GM12801 (cell line): ENCODE data around the gene LCLAT1.

ENCODE experiments used
- CTCF ChIP-seq: IDR thresholded peaks from one replicate; pipeline ENCODE4 v1.5.1; 2011; ENCODE audit warnings: control low read depth; ENCODE audit not compliant: insufficient read length; ENCODE audit errors: extremely low read depth

LCLAT1 gene

GRCh38 chr2:30681022-30681421 lies 234.0 kb downstream of the LCLAT1 start:
- no peak for TF ChIP-seq CTCF

GRCh38 chr2:30683236-30683956 lies 236.3 kb downstream of the LCLAT1 start:
- no peak for TF ChIP-seq CTCF

GRCh38 chr2:30684026-30684425 lies 237.0 kb downstream of the LCLAT1 start:
- no peak for TF ChIP-seq CTCF

GRCh38 chr2:30684516-30684915 lies 237.5 kb downstream of the LCLAT1 start:
- TF ChIP-seq CTCF, result no peak

- no peak for TF ChIP-seq CTCF
Observed at GRCh38 chr2:30684996-30685395, 237.9 kb downstream of the LCLAT1 start.

GRCh38 chr2:30686000-30686399 lies 239.0 kb downstream of the LCLAT1 start:
- no peak for TF ChIP-seq CTCF

GRCh38 chr2:30686669-30687068 lies 239.6 kb downstream of the LCLAT1 start:
- no peak for TF ChIP-seq CTCF
